ENCODE data around the gene ZNF385C.

DNA sequence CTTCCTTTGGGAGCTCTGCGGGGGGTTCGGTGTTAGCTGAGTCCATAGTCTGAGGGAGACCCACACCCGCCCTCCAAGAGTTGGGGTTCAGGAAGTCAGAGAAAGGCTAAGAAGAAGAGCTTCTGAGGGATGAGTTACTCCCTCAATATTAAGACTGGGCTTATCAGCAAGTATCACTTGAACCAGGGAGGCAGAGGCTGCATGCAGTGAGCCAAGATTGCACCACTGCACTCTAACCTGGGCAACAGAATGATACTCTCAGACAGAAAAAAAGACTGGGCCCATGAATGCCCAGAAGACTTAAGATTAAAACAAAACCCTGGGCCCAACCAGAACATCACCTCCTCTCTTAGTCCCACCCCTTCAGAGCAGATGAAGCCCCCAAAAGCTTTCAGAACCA lies 72.3 kb downstream of the ZNF385C start:
- TF ChIP-seq, protein P1, sequence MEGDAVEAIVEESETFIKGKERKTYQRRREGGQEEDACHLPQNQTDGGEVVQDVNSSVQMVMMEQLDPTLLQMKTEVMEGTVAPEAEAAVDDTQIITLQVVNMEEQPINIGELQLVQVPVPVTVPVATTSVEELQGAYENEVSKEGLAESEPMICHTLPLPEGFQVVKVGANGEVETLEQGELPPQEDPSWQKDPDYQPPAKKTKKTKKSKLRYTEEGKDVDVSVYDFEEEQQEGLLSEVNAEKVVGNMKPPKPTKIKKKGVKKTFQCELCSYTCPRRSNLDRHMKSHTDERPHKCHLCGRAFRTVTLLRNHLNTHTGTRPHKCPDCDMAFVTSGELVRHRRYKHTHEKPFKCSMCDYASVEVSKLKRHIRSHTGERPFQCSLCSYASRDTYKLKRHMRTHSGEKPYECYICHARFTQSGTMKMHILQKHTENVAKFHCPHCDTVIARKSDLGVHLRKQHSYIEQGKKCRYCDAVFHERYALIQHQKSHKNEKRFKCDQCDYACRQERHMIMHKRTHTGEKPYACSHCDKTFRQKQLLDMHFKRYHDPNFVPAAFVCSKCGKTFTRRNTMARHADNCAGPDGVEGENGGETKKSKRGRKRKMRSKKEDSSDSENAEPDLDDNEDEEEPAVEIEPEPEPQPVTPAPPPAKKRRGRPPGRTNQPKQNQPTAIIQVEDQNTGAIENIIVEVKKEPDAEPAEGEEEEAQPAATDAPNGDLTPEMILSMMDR (IDR thresholded peaks at IDR 0.05): no peak
- TF ChIP-seq EZH2 (IDR thresholded peaks at IDR 0.05; ENCODE audit: borderline replicate concordance, insufficient read depth, low read depth, low read length, poor library complexity, severe bottlenecking): no peak

Data from B cell (primary cell).